Measurements from ENCODE around the gene CCNL1.

The CCNL1 gene

GRCh38 chr3:157147099-157147803, 12.7 kb downstream of the CCNL1 start:
- DNase-seq (ENCODE audit: low read depth, low spot score): no peak

DNA sequence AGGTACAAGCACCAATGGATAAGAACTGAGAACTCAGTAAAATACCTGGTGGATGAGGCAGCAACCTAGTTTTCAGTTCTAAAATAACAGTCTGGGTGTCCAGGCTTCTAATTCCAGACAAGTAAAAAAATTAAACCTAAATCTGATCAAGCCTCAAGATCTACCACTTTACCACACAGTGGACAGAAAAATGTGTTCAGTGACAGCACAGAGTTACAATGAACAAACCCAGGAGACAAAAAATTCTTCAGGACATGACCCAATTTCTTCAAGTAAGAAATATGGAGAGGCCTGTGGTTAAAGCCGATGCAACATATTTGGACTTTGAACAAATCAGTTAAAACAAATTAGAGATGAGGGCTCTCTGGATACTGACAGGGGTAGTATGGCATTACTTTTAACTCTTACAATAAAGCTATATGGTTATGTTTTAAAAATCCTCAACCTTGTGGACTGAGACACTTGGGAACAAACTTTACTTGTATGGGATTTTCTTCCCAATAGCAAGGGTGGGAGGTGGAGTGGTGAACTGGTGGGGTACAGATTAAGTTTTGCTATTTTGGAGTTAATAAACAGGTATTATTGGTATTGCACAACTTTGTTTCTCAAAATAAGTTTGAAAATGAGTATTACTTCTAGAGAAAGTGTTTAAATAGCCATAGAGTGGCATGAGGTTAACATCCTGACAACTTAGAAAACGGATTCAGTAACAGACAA, 14.2 kb downstream of the CCNL1 start:
- DNase-seq (ENCODE audit: low read depth, low spot score): peak; percentile 52

DNA sequence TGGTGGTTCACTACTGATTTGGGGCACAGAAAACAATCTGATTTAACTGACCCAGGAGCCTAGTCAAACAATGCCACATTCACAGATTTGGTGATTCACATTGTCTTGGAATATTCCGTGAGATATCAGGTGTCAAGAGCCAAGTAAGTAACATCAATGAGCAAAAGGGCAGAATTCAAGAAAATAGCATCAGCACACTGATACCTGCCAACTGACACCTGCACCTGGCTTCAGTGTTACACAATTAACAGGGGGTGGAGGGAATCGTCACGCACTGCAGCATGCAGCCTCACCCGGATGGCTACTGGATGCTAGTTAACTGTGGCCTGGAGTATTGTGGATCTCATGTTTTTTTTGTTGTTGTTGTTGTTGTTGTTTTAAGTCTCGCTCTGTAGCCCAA, 17.6 kb downstream of the CCNL1 start:
- no peak for DNase-seq (ENCODE audit: low read depth, low spot score)

- no peak for DNase-seq (ENCODE audit: low read depth, low spot score)
Measured at GRCh38 chr3:157139938-157140534, 19.9 kb downstream of the CCNL1 start.

DNA sequence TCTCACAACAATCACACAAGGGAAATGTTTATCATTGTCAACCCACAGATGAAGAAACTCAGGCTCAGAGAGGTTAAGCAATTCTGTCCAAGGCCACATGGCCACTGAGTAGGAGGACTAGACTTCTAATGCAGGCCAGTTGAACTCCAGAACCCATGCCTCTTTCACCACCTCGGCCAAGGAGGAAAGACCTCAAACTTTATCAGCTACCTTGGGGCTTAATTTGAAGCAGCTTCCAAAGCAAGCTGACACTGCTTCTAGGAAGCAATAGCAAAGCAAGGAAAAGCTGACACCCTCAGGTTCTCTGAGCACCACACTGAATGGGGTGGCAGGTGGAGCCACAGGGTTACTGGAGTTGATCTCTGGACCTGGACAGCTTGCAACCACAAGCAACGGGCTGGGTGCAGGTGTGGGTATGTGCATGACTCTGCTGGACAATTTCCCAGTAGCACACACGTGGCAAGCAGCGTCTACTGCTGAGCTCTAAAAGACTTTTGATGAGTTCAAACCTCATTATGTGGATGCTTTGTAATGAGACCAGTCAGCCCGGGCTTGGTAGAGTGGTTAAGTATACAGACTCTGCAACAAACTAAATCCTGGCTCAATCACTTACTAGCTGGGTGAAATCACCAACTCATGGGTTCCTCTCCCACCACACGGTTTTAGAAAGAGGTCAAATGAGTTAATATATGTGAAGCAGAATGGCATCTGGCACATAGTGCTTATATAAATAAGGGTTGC, 23.1 kb downstream of the CCNL1 start:
- DNase-seq (ENCODE audit: low read depth, low spot score): peak; percentile 68

- peak; percentile 67 for DNase-seq (ENCODE audit: low read depth, low spot score)
Measured at GRCh38 chr3:157135671-157136396, 24.1 kb downstream of the CCNL1 start.

GRCh38 chr3:157134620-157135191, 25.2 kb downstream of the CCNL1 start:
- DNase-seq (ENCODE audit: low read depth, low spot score): peak; percentile 79

GRCh38 chr3:157133434-157134320, 26.3 kb downstream of the CCNL1 start:
- DNase-seq (ENCODE audit: low read depth, low spot score): no peak

DNA sequence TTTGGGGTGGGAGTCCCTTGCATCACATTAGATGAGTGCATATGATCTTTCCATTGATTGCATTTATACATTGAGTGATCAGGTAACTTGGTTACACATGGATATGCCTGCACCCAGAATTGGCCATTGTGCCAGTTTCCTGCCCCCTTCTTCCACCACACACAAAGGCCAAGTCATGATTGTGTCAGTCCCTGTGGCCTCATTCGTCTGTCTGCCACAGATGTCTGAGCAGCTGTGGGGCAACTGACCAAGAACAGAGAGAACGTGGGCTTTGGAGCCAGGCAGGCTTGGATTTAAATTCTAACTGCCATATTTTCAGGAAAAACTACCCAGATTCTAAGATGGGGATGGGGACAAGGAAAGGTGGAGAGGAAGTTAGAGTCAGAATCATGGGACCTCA, 27.0 kb downstream of the CCNL1 start:
- DNase-seq (ENCODE audit: low read depth, low spot score): no peak

DNA sequence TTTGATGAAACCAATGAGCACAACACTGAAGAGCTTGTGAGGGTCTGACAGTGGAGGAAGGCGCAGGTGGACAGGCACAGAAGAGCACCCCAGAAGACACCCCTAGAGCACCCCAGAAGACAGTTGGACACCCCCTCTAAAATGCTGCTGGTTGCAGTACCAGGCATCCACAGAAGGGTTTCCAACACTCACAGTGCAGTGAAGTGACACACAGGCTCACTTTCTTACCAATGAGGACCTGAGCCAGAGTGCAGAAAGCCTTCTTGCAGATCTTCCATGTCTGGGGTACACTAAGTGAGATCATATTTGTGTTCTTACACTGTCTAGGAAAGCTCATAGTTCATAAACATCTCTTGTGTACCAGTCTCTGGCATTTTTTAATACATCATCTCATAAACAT, 27.6 kb downstream of the CCNL1 start:
- no peak for DNase-seq (ENCODE audit: low read depth, low spot score)

- no peak for DNase-seq (ENCODE audit: low read depth, low spot score)
Measured at GRCh38 chr3:157131861-157132260, 28.1 kb downstream of the CCNL1 start.

DNA sequence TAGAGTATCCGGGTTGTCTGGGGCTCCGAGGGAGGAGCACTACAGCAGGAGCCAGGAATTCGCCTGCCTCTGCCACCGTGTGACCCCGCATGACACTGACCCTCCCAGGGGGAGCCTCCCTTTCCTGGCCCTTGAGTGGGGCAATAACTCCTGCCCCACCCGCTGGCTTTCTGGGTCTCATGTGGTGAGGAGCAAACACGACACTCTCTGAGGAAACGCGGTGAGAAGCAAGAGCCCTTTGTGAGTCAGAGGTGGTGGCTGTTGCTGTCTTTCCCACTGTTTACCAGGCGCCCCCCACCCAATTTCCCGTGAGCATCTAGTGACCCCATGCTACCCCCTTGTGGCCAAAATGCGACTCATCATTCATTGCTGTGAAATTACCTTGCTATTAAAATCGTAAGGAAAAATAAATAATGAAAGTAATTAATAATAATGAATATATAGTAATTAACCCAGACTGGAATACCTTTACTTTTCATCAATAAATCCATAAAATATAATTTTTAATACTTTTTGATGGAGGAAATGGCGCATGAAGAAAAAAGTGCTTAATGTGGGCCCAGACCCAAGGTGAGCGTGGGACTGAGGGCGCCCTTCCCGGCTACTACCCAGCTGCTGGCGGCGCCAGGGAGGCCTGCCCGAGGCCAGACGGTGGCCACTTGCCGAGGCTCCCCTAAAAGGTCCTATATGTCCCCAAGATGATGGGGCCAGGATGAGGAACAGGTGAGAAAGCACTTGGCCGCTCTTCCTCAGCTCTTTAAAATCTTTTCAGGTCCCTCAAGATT, 29.3 kb downstream of the CCNL1 start:
- DNase-seq (ENCODE audit: low read depth, low spot score): peak; percentile 90

DNA sequence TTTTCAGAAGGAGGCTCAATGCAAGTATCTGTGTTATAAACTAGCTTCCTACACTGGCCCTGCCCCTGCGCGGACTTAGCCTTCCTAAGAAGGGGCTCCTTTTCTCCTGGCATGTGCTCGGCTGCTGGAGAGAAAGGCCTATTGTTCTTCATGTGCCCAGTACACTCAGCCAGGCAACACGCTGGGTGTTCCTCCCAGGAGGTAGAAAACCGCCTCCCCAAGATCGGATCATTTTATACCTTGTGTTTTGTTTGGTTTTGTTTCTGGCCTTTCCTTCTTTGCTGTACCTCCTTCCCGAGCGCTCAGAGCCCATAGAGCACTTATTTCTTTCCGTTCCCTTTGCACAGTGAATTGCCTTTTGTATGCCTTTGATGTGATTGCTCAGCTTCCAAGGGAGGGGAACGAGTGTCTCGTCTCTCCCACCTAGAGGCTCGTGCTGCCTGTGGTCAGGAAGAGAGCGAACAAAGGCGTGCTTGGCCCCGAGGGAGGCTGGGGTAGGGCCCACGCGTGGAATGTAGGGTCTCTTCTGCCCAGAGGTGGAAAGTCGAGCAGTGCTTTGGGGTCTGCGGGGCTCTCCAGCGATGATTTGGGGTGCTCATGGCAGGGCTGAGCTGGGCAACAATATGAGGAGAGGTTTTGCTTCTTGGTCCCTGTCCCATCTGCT, 30.0 kb downstream of the CCNL1 start:
- DNase-seq (ENCODE audit: low read depth, low spot score): peak; percentile 83

DNA sequence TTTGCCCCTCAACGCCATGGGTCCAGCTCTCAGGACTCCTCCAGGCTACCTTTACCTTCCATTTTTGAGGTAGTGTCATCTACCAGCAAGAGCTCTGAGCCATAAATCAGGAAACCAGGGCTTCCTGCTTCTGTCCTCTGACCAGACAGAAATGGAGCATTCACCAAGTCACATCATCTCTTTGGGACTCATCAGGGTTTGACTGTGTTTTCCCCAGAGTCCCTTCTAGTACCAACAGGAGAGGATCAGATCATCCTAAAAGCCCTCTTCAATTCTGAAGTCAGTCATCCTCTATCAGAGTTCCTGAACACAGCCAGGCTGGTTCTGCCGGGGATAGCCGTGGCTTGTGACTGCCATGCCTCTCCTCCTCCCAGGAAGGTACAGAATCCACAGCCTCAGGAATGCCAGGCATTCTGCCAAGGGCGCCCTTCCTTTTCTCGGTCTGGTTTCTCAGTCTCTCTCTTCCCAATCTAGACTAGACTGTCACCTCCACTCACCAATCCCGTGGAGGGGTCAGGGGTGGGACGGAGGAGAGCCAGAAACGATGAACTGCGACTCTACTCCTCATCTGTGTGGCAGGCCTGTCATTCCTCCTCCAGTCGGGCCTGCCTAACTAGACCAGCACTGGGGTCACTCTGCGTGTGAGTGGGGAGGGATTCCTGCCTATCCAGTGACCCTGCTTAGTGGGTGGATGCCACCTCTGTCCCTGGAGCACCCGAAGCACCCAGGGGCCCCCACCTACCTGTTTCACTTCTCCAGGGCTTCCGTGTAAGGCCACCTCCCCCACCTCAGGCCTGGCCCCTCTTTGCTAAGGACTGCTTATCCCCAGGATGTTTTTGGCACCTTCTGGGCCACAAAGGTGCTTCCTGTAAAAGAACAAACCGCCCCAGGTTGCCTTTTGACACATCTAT, 30.9 kb downstream of the CCNL1 start:
- DNase-seq (ENCODE audit: low read depth, low spot score): peak; percentile 93

GRCh38 chr3:157127831-157128767, 31.8 kb downstream of the CCNL1 start:
- DNase-seq (ENCODE audit: low read depth, low spot score): peak; percentile 74

DNA sequence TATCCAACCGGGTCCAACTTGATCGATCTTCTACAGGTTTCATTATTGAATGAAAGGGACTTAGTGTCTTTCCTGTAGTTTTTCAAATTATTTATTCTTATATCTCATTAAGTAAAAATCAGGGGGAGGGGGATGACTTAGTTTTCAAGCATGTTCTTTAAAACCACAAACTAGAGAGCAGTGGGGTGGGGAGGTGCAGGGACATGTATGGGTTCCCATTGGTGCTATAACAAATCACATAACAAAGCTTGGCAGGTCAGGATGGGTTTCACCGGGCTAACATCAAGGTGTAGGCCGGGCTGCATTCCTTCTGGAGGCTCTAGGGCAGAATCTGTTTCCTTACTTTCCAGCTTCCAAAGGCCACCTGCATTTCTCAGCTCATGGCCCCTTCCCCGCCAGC, 32.7 kb downstream of the CCNL1 start:
- DNase-seq (ENCODE audit: low read depth, low spot score): no peak

DNA sequence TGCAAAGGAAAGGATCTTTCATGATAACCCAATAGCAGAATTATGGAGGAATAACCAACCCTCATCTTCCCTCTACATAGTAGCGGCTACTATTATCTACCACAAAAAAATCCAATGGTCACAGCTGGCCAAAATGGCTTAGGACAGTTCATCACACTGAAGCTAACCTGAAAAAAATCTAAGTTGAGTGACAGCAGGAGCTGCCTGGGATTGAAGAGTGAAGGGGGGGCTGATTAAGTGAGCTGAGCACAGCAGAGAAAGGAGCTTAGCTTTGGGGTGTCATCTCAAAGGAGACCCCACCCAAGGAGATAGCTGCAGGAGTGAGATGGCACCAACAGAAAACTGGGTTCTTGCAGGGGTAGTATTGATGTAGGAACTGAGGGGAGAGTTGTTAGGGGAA, 33.6 kb downstream of the CCNL1 start:
- no peak for DNase-seq (ENCODE audit: low read depth, low spot score)

All from astrocyte of the hippocampus (primary cell).